IMR-90 (cell line): Measurements from ENCODE around the gene RYR1. TPM values are rescaled to one million over a fixed set of nuclear protein-coding genes. Genes with fewer than 3 reads are reported as not detected.

Source experiments
- ATAC-seq: fragments of 200-7000 bp; cut with Tn5 transposase; 2 replicates; pipeline ENCODE4 v1.9.1; 2020; ENCODE audit warnings: low read depth, mild to moderate bottlenecking, moderate library complexity
- BruUV-seq: library from RNA; stranded (reverse); fragments of 400-500 nt; replicated peaks from 2 replicates; lab custom pipeline; 2021; lab: Mats Ljungman, UMichigan
- CTCF ChIA-PET: fragments of 300-600 bp; formaldehyde crosslinking; extraction: SDS; loops from one replicate; lab custom pipeline; 2021; ENCODE audit warnings: antibody characterized with exemption; lab: Yijun Ruan, JAX
- POLR2A ChIA-PET: fragments of 300-600 bp; sonication (Branson Sonifier 250); formaldehyde crosslinking; loops from one replicate; lab custom pipeline; 2022; ENCODE audit warnings: antibody characterized with exemption; ENCODE audit not compliant: unreplicated experiment; lab: Charles Lee
- DNase-seq: peaks from one replicate; pipeline ENCODE4 v3.0.0; 2013
- H2AFZ ChIP-seq: replicated peaks from 2 replicates; pipeline ENCODE3; 2013; ENCODE audit warnings: low read length, mild to moderate bottlenecking; ENCODE audit not compliant: poor library complexity
- H2AK5ac ChIP-seq: 2 replicates; pipeline ENCODE4 v1.6.1; 2013; ENCODE audit warnings: low read depth, low read length, inconsistent platforms
- H2AK9ac ChIP-seq: replicated peaks from 2 replicates; pipeline ENCODE3; 2013; ENCODE audit warnings: mild to moderate bottlenecking, low read depth, low read length, moderate library complexity; ENCODE audit not compliant: poor library complexity
- H2BK120ac ChIP-seq: 2 replicates; pipeline ENCODE4 v1.6.1; 2013; ENCODE audit warnings: low read depth, low read length, inconsistent platforms
- H2BK15ac ChIP-seq: 3 replicates; pipeline ENCODE4 v1.6.1; 2013; ENCODE audit warnings: low read depth, low read length, inconsistent platforms
- H2BK20ac ChIP-seq: 2 replicates; pipeline ENCODE4 v1.6.1; 2013; ENCODE audit warnings: low read depth, mild to moderate bottlenecking, inconsistent platforms, low read length, moderate library complexity
- H2BK5ac ChIP-seq: 2 replicates; pipeline ENCODE4 v1.6.1; 2013; ENCODE audit warnings: mild to moderate bottlenecking, low read depth, low read length, inconsistent platforms; ENCODE audit not compliant: poor library complexity, severe bottlenecking
- H3K14ac ChIP-seq: replicated peaks from 2 replicates; pipeline ENCODE4 v1.6.1; 2013; ENCODE audit warnings: low read depth, low read length, inconsistent platforms
- H3K18ac ChIP-seq: 2 replicates; pipeline ENCODE4 v1.6.1; 2013; ENCODE audit warnings: low read depth, low read length, control low read depth
- H3K23ac ChIP-seq: 2 replicates; pipeline ENCODE4 v1.6.1; 2013; ENCODE audit warnings: low read depth, low read length, inconsistent platforms
- H3K27ac ChIP-seq: 2 replicates; pipeline ENCODE4 v1.5.1; 2013; ENCODE audit warnings: mild to moderate bottlenecking, control low read depth, low read length; ENCODE audit not compliant: insufficient read depth
- H3K27me3 ChIP-seq: 2 replicates; pipeline ENCODE4 v1.6.1; 2013; ENCODE audit warnings: low read length; ENCODE audit not compliant: control insufficient read depth, insufficient read depth
- H3K36me3 ChIP-seq: 2 replicates; pipeline ENCODE4 v1.6.1; 2013; ENCODE audit warnings: low read length, mixed read lengths; ENCODE audit not compliant: control insufficient read depth, insufficient read depth
- H3K4ac ChIP-seq: 2 replicates; pipeline ENCODE4 v1.6.1; 2013; ENCODE audit warnings: low read depth, low read length, inconsistent platforms
- H3K4me1 ChIP-seq: 2 replicates; pipeline ENCODE4 v1.6.1; 2013; ENCODE audit warnings: low read length, mixed read lengths; ENCODE audit not compliant: control insufficient read depth, insufficient read depth
- H3K4me2 ChIP-seq: 2 replicates; pipeline ENCODE4 v1.6.1; 2013; ENCODE audit warnings: low read depth, mild to moderate bottlenecking, control low read depth, low read length, moderate library complexity
- H3K4me3 ChIP-seq: 2 replicates; pipeline ENCODE4 v1.5.1; 2013; ENCODE audit warnings: low read depth, mild to moderate bottlenecking, control low read depth, low read length, moderate library complexity; ENCODE audit not compliant: insufficient read depth
- H3K56ac ChIP-seq: 2 replicates; pipeline ENCODE4 v1.6.1; 2013; ENCODE audit warnings: low read length, inconsistent platforms; ENCODE audit not compliant: insufficient read depth; ENCODE audit errors: extremely low read depth
- H3K79me1 ChIP-seq, 2 experiments: 2 replicates each; pipeline ENCODE4 v1.6.1; 2013; ENCODE audit warnings: low read length in 2 of 2, inconsistent platforms in 1 of 2, low read depth in 1 of 2
- H3K9ac ChIP-seq: 2 replicates; pipeline ENCODE4 v1.6.1; 2013; ENCODE audit warnings: low read depth, low read length, control low read depth
- H3K9me1 ChIP-seq: 2 replicates; pipeline ENCODE4 v1.6.1; 2013; ENCODE audit warnings: low read length, inconsistent platforms; ENCODE audit not compliant: insufficient read depth
- H3K9me3 ChIP-seq: 2 replicates; pipeline ENCODE4 v1.6.1; 2013; ENCODE audit warnings: low read length; ENCODE audit not compliant: control insufficient read depth, insufficient read depth
- H4K20me1 ChIP-seq: 2 replicates; pipeline ENCODE4 v1.6.1; 2013; ENCODE audit warnings: low read length, inconsistent platforms; ENCODE audit not compliant: insufficient read depth
- H4K5ac ChIP-seq: 2 replicates; pipeline ENCODE4 v1.6.1; 2013; ENCODE audit warnings: mild to moderate bottlenecking, low read depth, low read length, control low read depth
- H4K8ac ChIP-seq, 2 experiments: 2 replicates each; pipeline ENCODE4 v1.6.1; 2013; ENCODE audit warnings: low read depth in 2 of 2, low read length in 2 of 2, control low read depth in 1 of 2, inconsistent platforms in 1 of 2
- H4K91ac ChIP-seq: 2 replicates; pipeline ENCODE4 v1.6.1; 2013; ENCODE audit warnings: low read depth, low read length, inconsistent platforms; ENCODE audit not compliant: insufficient read depth
- CHD1 ChIP-seq: IDR thresholded peaks from 2 replicates; pipeline ENCODE4 v1.6.1; 2012; ENCODE audit warnings: low read depth, low read length, improper control_type of control experiment
- CTCF ChIP-seq: conservative IDR thresholded peaks from 2 replicates; pipeline ENCODE4 v1.5.1; 2012; ENCODE audit warnings: mild to moderate bottlenecking, low read depth, low read length, improper control_type of control experiment
- FOS ChIP-seq: fragments of 150-350 bp; IDR thresholded peaks from 2 replicates; pipeline ENCODE4 v1.6.1; 2016; ENCODE audit warnings: low read depth, low read length
- MAFK ChIP-seq: IDR thresholded peaks from 2 replicates; pipeline ENCODE4 v1.6.1; 2012; ENCODE audit warnings: low read depth, low read length, improper control_type of control experiment
- MAZ ChIP-seq: IDR thresholded peaks from 2 replicates; pipeline ENCODE4 v1.6.1; 2012; ENCODE audit warnings: low read depth, mild to moderate bottlenecking, low read length, improper control_type of control experiment, moderate library complexity, borderline replicate concordance
- MXI1 ChIP-seq: IDR thresholded peaks from 2 replicates; pipeline ENCODE4 v1.6.1; 2012; ENCODE audit warnings: low read depth, mild to moderate bottlenecking, low read length, moderate library complexity, borderline replicate concordance
- POLR2A ChIP-seq: IDR thresholded peaks from 2 replicates; pipeline ENCODE4 v1.6.1; 2012; ENCODE audit warnings: mild to moderate bottlenecking, low read depth, low read length
- RAD21 ChIP-seq: IDR thresholded peaks from 2 replicates; pipeline ENCODE4 v1.6.1; 2012; ENCODE audit warnings: low read length, improper control_type of control experiment
- RFX5 ChIP-seq: IDR thresholded peaks from 2 replicates; pipeline ENCODE4 v1.8.0; 2012; ENCODE audit warnings: low read depth, mild to moderate bottlenecking, low read length, moderate library complexity
- SMC3 ChIP-seq: fragments of 150-350 bp; IDR thresholded peaks from 2 replicates; pipeline ENCODE4 v1.6.1; 2016; ENCODE audit warnings: low read depth, mild to moderate bottlenecking, antibody characterized with exemption, low read length, moderate library complexity
- USF2 ChIP-seq: fragments of 150-350 bp; IDR thresholded peaks from 2 replicates; pipeline ENCODE4 v1.6.1; 2017; ENCODE audit warnings: mild to moderate bottlenecking, antibody characterized with exemption, low read length, low read depth
- WGBS, 2 experiments: methylation state at CpG; one replicate each; pipeline versions ENCODE4 v1.1.5 to v1.1.7; 2013; ENCODE audit warnings: missing lambda C conversion rate in 2 of 2; ENCODE audit not compliant: insufficient read length in 1 of 2; ENCODE audit errors: extremely low coverage in 2 of 2; 5-methylcytosine and 5-hydroxymethylcytosine counted together
- dilution Hi-C: fragments of 300-500 bp; cut with HindIII; formaldehyde crosslinking; loops from one replicate; pipeline ENCODE4 v1.14.3; 2018; ENCODE audit warnings: low sequenced_read_pairs; ENCODE audit not compliant: unreplicated experiment
- in situ Hi-C: fragments of 300-500 bp; cut with MboI; formaldehyde crosslinking; loops from 3 replicates; pipeline ENCODE4 v1.14.3; 2019; ENCODE audit warnings: low sequenced_read_pairs, inconsistent platforms, mixed read lengths
- intact Hi-C: fragments of 100-400 bp; cut with micrococcal nuclease; formaldehyde crosslinking; loops from 2 replicates; pipeline ENCODE4 v1.10.0; 2022
- polyA plus RNA-seq, 3 experiments: library from polyadenylated mRNA; depleted of rRNA; stranded (reverse); fragments of >200 nt; gene quantifications; 2 replicates each; pipeline ENCODE4 v1.2.3, GENCODE V29; 2012; ENCODE audit warnings: low replicate concordance in 1 of 3
- total RNA-seq: library from RNA; depleted of rRNA; stranded (reverse); fragments of >200 nt; gene quantifications from 2 replicates; pipeline ENCODE4 v1.2.3, GENCODE V29; 2012
- TF ChIP-seq, protein P1 (sequence below): fragments of 150-350 bp; IDR thresholded peaks from 2 replicates; pipeline ENCODE4 v1.6.1; 2016; ENCODE audit warnings: low read depth, mild to moderate bottlenecking, low read length, moderate library complexity, borderline replicate concordance

RYR1 gene
- total and polyA plus RNA-seq, 2 of the 4 experiments (the other 2 are of a cell fraction) = not detected

DNA sequence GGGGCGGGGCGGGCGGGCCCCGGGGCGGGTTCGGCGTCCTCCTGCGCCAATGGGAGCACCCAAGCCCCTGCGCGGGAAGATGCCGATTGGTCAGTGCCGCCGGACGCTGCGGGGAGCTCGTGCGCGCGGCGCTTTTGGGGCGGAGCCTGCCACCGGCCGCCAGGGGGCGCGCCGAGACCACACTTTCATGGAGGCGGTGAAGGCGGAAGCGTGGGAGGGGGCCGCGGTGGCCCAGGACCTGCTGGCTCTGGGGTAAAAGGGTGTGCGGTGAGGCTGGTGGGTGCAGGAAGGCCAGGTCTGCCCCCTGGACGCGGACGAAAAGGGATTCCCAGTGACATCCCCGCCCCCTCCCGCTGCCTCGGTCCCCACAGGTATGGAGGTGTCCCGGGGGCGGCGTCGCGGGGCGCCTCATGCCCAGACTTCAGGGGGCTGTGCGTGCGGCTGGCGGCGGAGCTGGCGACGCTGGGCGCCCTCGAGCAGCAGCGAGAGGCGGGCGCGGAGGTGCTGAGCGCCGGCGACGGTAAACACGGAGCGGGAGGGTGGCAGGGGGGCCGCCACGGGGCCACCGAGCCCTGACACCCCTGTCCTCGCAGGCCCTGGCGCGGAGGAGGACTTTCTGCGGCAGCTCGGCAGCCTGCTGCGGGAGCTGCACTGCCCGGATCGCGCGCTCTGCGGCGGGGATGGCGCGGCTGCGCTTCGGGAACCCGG, 30.4 kb upstream of the RYR1 start, which contains the start of gene FAM98C (continued):
- TF ChIP-seq MAZ (peak; percentile 66; the same call in 1 of the 2 replicates), RAD21 (peak; percentile 78), RFX5 (no peak)

DNA sequence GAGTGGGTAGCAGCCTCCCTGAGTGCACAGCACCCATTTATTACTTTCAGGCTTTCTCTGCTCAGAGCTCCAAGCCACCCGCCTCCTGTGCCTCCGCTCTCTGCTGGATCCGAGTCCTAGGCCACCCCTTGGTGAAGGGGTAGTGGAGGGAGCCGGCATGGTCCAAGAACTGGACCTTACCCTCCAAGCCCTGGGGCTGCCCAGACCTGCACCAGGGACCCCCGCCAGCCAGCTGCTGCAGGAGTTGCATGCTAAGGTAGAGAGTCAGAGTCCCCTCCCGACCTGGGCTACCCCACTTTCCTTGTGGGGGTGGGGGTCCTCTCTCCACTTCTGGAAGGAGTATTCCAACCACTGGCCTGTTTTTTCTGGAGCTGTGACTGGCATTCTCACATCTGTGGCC, 28.6 kb upstream of the RYR1 start:
- dilution Hi-C loops = no loop called here
- no peaks in the 10 kb centered on the region for H3K4me1 ChIP-seq
- no peaks in the 10 kb centered on the region for H3K27me3 ChIP-seq
- H2BK5ac ChIP-seq = no peak overlapping the region
- H3K56ac ChIP-seq = no peak overlapping the region
- H2BK120ac ChIP-seq = no peak overlapping the region
- no peak overlapping the region for H3K27ac ChIP-seq
- H3K9ac ChIP-seq = no peak overlapping the region
- no peaks in the 10 kb centered on the region for H4K20me1 ChIP-seq
- H4K8ac ChIP-seq = no peak overlapping the region
- no peak overlapping the region for H2AFZ ChIP-seq
- in situ Hi-C loops = loop anchor here (25.0 kb wide), 1 partner anchor 532 kb away; the partner anchor contains the start of genes MRPS12 and SARS2
- no peak overlapping the region for H4K5ac ChIP-seq
- no TSS peak for BruUV-seq
- POLR2A ChIA-PET = interaction anchor here (0.7 kb wide), 1 partner anchor 15 kb away, joined by 3 read pairs; no protein-coding TSS in a partner anchor
- H3K79me1 ChIP-seq = peaks cover 6 to 12% of the 10 kb centered on the region in 2 experiments; a peak in 3 of 4 replicates
- H3K14ac ChIP-seq = no peak overlapping the region
- no peak overlapping the region for H3K18ac ChIP-seq
- H3K9me3 ChIP-seq = no peaks in the 10 kb centered on the region
- 0 out of 2 replicates have a peak, but pooled peaks cover 3% of the 10 kb centered on the region for H3K9me1 ChIP-seq
- no peak overlapping the region for H2BK15ac ChIP-seq
- H2AK9ac ChIP-seq = no peak overlapping the region
- DNase-seq (no peak), ATAC-seq (no peak)
- H3K23ac ChIP-seq = no peak overlapping the region
- intact Hi-C loops = no loop called here
- H2BK20ac ChIP-seq = no peak overlapping the region
- H3K4me2 ChIP-seq = no peak overlapping the region
- WGBS, 2 experiments = no CpG with 5 or more reads among the region's 6 CpGs
- CTCF ChIA-PET = interaction anchor here (0.8 kb wide), 1 partner anchor 12 kb away, joined by 4 read pairs; no protein-coding TSS in a partner anchor
- H3K4me3 ChIP-seq = no peak overlapping the region
- no peak overlapping the region for H2AK5ac ChIP-seq
- H3K4ac ChIP-seq = no peak overlapping the region
- no peak overlapping the region for H4K91ac ChIP-seq
- peaks cover 11% of the 10 kb centered on the region; the same call in 1 of the 2 replicates for H3K36me3 ChIP-seq
- TF ChIP-seq MAZ = no peak
- TF ChIP-seq FOS = no peak
- no peak for TF ChIP-seq RFX5
- TF ChIP-seq POLR2A = no peak
- TF ChIP-seq MAFK = no peak
- no peak for TF ChIP-seq RAD21
- TF ChIP-seq CHD1 = no peak
- TF ChIP-seq SMC3 = no peak
- no peak for TF ChIP-seq CTCF
- TF ChIP-seq, protein P1, sequence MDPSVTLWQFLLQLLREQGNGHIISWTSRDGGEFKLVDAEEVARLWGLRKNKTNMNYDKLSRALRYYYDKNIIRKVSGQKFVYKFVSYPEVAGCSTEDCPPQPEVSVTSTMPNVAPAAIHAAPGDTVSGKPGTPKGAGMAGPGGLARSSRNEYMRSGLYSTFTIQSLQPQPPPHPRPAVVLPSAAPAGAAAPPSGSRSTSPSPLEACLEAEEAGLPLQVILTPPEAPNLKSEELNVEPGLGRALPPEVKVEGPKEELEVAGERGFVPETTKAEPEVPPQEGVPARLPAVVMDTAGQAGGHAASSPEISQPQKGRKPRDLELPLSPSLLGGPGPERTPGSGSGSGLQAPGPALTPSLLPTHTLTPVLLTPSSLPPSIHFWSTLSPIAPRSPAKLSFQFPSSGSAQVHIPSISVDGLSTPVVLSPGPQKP = no peak
- no peak for TF ChIP-seq MXI1
- TF ChIP-seq USF2 = no peak
